Motor neuron (in vitro differentiated cells): ENCODE results near the gene BMP4. TPM values are rescaled to one million over a fixed set of nuclear protein-coding genes. Genes with fewer than 3 reads are reported as not detected.
"Not testable (repeated sequence)": the region's sequence is repeated elsewhere in the genome, so short reads cannot be mapped to it uniquely, and the experiment has no call there.

Experiments used
- ATAC-seq, 8 experiments: fragments of 200-7000 bp; cut with Tn5 transposase; replicated peaks in 6 of 8; 2 replicates each; pipeline ENCODE4 v1.8.0; 2021; ENCODE audit warnings: mild to moderate bottlenecking in 8 of 8, moderate library complexity in 8 of 8
- H3K27ac ChIP-seq, 2 donors: fragments of 250-450 bp; sonication (Bioruptor Pico); 2 replicates each; pipeline ENCODE4 v1.9.0; 2021; ENCODE audit warnings: antibody characterized with exemption in 2 of 2, mild to moderate bottlenecking in 2 of 2, moderate library complexity in 1 of 2
- H3K4me1 ChIP-seq, 2 donors: fragments of 250-450 bp; sonication (Bioruptor Pico); replicated peaks in 1 of 2; 2 replicates each; pipeline ENCODE4 v1.6.1; 2021; ENCODE audit warnings: antibody characterized with exemption in 2 of 2, mild to moderate bottlenecking in 2 of 2, moderate library complexity in 1 of 2
- H3K4me3 ChIP-seq, 5 donors: fragments of 250-450 bp; sonication (Bioruptor Pico); 2 replicates each; pipeline ENCODE4 v1.9.0; 2021; ENCODE audit warnings: antibody characterized with exemption in 5 of 5, mild to moderate bottlenecking in 5 of 5, moderate library complexity in 4 of 5
- WGBS, 10 experiments: fragments of 450-650 bp; shearing (Covaris generic); methylation state at CpG; one replicate each; pipeline ENCODE4 v1.0.0; 2022; 5-methylcytosine and 5-hydroxymethylcytosine counted together
- in situ Hi-C, 9 experiments: fragments of 400-800 bp; cut with MboI; loops; one replicate each; pipeline ENCODE4 v1.15.0; 2021; ENCODE audit warnings: low sequenced_read_pairs in 9 of 9, low pct_unique_long_range_greater_than_20kb in 2 of 9; ENCODE audit not compliant: unreplicated experiment in 9 of 9
- total RNA-seq, 8 experiments: library from RNA; unstranded; fragments of 300-600 nt; gene quantifications; 2 replicates each; pipeline versions ENCODE4 v1.2.3 to v1.2.4, GENCODE V29; 2022

Gene BMP4
- total RNA-seq: 10 to 100 TPM in 1 of 8 experiments, 1 to 10 TPM in 4, under 1 TPM in 3; 0.46 to 26.0 (median 2.4) TPM

- WGBS, 10 experiments: 0 to 30% (median 0%) methylated on average over 1 to 10 of the region's 45 CpGs; no CpG with 5 or more reads in 4 of the 10 experiments
- Histone ChIP-seq H3K4me1 (peaks cover 0 to 9% of the 10 kb centered on the region in 2 donors), H3K4me3 (peak within 1 kb of the TSS in 2 of 5 donors; percentile 3 to 12), H3K27ac (no peak within 1 kb of the TSS)
- in situ Hi-C loops: loop anchor here in 2 of 9 experiments (25.0 kb wide), 3 partner anchors 206 to 419 kb away; no protein-coding TSS in a partner anchor
- ATAC-seq: peak in 3 of 8 experiments; percentile 24 to 45 (median 30)
These were observed at the start of gene BMP4 for GRCh38 chr14:53956427-53957201. TSS of gene BMP4 (minus strand) at chr14:53956825. CDS start at chr14:53952222, 4,603 bp downstream.

- no peak overlapping the region for H3K4me3 ChIP-seq
- no peak for ATAC-seq
- WGBS, 10 experiments: 71 to 100% (median 100%) methylated on average over 1 of the region's 2 CpGs; no CpG with 5 or more reads in 4 of the 10 experiments
- in situ Hi-C loops: no loop called here
- no peaks in the 10 kb centered on the region for H3K4me1 ChIP-seq
- H3K27ac ChIP-seq: no peak overlapping the region
These were observed 46.4 kb upstream of the BMP4 start for GRCh38 chr14:54003064-54003463.

- Histone ChIP-seq H3K4me1 (no peaks in the 10 kb centered on the region), H3K4me3 (no peak overlapping the region), H3K27ac (no peak overlapping the region)
- peak in 3 of 8 experiments; percentile 24 to 27 (median 26) for ATAC-seq
- in situ Hi-C loops: no loop called here
These were observed 46.0 kb upstream of the BMP4 start for GRCh38 chr14:54002653-54003052.

GRCh38 chr14:54001189-54001878 is 44.7 kb upstream of the BMP4 start:
- WGBS, 10 experiments: 33 to 100% (median 80%) methylated on average over 1 to 5 of the region's 5 CpGs
- in situ Hi-C loops: no loop called here
- H3K4me1 ChIP-seq: no peaks in the 10 kb centered on the region
- ATAC-seq: no peak
- H3K27ac ChIP-seq: no peak overlapping the region
- no peak overlapping the region for H3K4me3 ChIP-seq

- Histone ChIP-seq H3K4me1 (no peaks in the 10 kb centered on the region), H3K27ac (no peak overlapping the region), H3K4me3 (no peak overlapping the region)
- ATAC-seq: no peak
- in situ Hi-C loops: no loop called here
- WGBS, 10 experiments: 43 to 100% (median 67%) methylated on average over 1 of the region's 1 CpG; no CpG with 5 or more reads in 3 of the 10 experiments
These were observed 43.8 kb upstream of the BMP4 start for GRCh38 chr14:54000341-54000811.

GRCh38 chr14:53999061-53999488 is 42.5 kb upstream of the BMP4 start:
- in situ Hi-C loops: no loop called here
- Histone ChIP-seq H3K27ac (no peak overlapping the region), H3K4me1 (no peaks in the 10 kb centered on the region), H3K4me3 (no peak overlapping the region)
- peak in 2 of 8 experiments; percentile 22 to 71 for ATAC-seq
- 48 to 94% (median 81%) methylated on average over 2 to 5 of the region's 5 CpGs; no CpG with 5 or more reads in 1 of the 10 experiments for WGBS, 10 experiments

- no peaks in the 10 kb centered on the region for H3K4me1 ChIP-seq
- WGBS, 10 experiments: 22 to 100% (median 80%) methylated on average over 1 of the region's 1 CpG; no CpG with 5 or more reads in 2 of the 10 experiments
- in situ Hi-C loops: no loop called here
- no peak overlapping the region for H3K27ac ChIP-seq
- H3K4me3 ChIP-seq: no peak overlapping the region
- no peak for ATAC-seq
These were observed 39.4 kb upstream of the BMP4 start for GRCh38 chr14:53996041-53996440.

GRCh38 chr14:53993920-53994607 is 37.4 kb upstream of the BMP4 start:
- Histone ChIP-seq H3K4me3 (no peak overlapping the region), H3K27ac (no peak overlapping the region), H3K4me1 (no peaks in the 10 kb centered on the region)
- in situ Hi-C loops: no loop called here
- 18 to 90% (median 71%) methylated on average over 2 to 6 of the region's 6 CpGs; no CpG with 5 or more reads in 3 of the 10 experiments for WGBS, 10 experiments
- ATAC-seq: no peak

GRCh38 chr14:53990978-53991377 is 34.4 kb upstream of the BMP4 start:
- H3K4me3 ChIP-seq: no peak overlapping the region
- ATAC-seq: no peak
- H3K27ac ChIP-seq: no peak overlapping the region
- H3K4me1 ChIP-seq: no peaks in the 10 kb centered on the region
- in situ Hi-C loops: no loop called here
- 5 to 86% (median 60%) methylated on average over 1 to 2 of the region's 2 CpGs; no CpG with 5 or more reads in 3 of the 10 experiments for WGBS, 10 experiments

GRCh38 chr14:53986718-53987117 is 30.1 kb upstream of the BMP4 start:
- 40 to 100% (median 80%) methylated on average over 1 to 3 of the region's 3 CpGs; no CpG with 5 or more reads in 3 of the 10 experiments for WGBS, 10 experiments
- ATAC-seq, in situ Hi-C loops: not testable (repeated sequence)

GRCh38 chr14:53984958-53985357 is 28.3 kb upstream of the BMP4 start:
- ATAC-seq, in situ Hi-C loops, H3K4me1 ChIP-seq, H3K4me3 ChIP-seq, H3K27ac ChIP-seq: not testable (repeated sequence)
- WGBS, 10 experiments: 71 to 100% (median 100%) methylated on average over 1 to 2 of the region's 2 CpGs; no CpG with 5 or more reads in 2 of the 10 experiments

More at GRCh38 chr14:53986718-53987117, 30.1 kb upstream of the BMP4 start:
- not testable (repeated sequence) for H3K4me3 ChIP-seq, H3K4me1 ChIP-seq, H3K27ac ChIP-seq

GRCh38 chr14:53983112-53983511 is 26.5 kb upstream of the BMP4 start:
- in situ Hi-C loops: no loop called here
- ATAC-seq: no peak
- H3K27ac ChIP-seq: no peak overlapping the region
- no peak overlapping the region for H3K4me3 ChIP-seq
- H3K4me1 ChIP-seq: peaks cover 0 to 6% of the 10 kb centered on the region in 2 donors

- 17 to 100% (median 45%) methylated on average over 1 to 2 of the region's 2 CpGs for WGBS, 10 experiments
- in situ Hi-C loops: no loop called here
- Histone ChIP-seq H3K4me3 (no peak overlapping the region), H3K4me1 (peaks cover 0 to 6% of the 10 kb centered on the region in 2 donors), H3K27ac (no peak overlapping the region)
- no peak for ATAC-seq
These were observed 25.9 kb upstream of the BMP4 start for GRCh38 chr14:53982546-53982945.
